DOHH2 (cell line): ENCODE data around the gene TCF15.

Experiments used
- H3F3A ChIP-seq: fragments of 200-600 bp; sonication (generic), shearing (Covaris generic); 2 replicates; pipeline ENCODE4 v1.6.0; 2016; ENCODE audit warnings: antibody characterized with exemption, mild to moderate bottlenecking; ENCODE audit not compliant: control insufficient read depth, insufficient read depth
- H3K27ac ChIP-seq: fragments of 200-600 bp; sonication (generic); 2 replicates; pipeline ENCODE4 v1.5.1; 2014; ENCODE audit warnings: low read depth, mild to moderate bottlenecking, low read length, moderate library complexity
- H3K27me3 ChIP-seq: fragments of 200-600 bp; sonication (generic); 2 replicates; pipeline ENCODE4 v1.6.1; 2014; ENCODE audit warnings: mild to moderate bottlenecking, low read length, mixed read lengths; ENCODE audit not compliant: control insufficient read depth
- H3K36me3 ChIP-seq: fragments of 200-600 bp; sonication (generic); 2 replicates; pipeline ENCODE4 v1.6.1; 2014; ENCODE audit warnings: mild to moderate bottlenecking, low read length, moderate library complexity, mixed read lengths; ENCODE audit not compliant: control insufficient read depth
- H3K4me1 ChIP-seq: fragments of 200-600 bp; sonication (generic); 2 replicates; pipeline ENCODE4 v1.6.1; 2014; ENCODE audit warnings: mild to moderate bottlenecking, low read length, mixed read lengths; ENCODE audit not compliant: control insufficient read depth
- H3K4me2 ChIP-seq: fragments of 200-600 bp; sonication (generic); 2 replicates; pipeline ENCODE4 v1.6.0; 2014; ENCODE audit warnings: mild to moderate bottlenecking, low read length, moderate library complexity
- H3K4me3 ChIP-seq: fragments of 200-600 bp; sonication (generic); 2 replicates; pipeline ENCODE4 v1.5.1; 2014; ENCODE audit warnings: mild to moderate bottlenecking, low read length, mixed read lengths
- H3K79me2 ChIP-seq: fragments of 200-600 bp; sonication (generic); 2 replicates; pipeline ENCODE4 v1.6.1; 2014; ENCODE audit warnings: mild to moderate bottlenecking, low read length, mixed read lengths; ENCODE audit not compliant: control insufficient read depth
- H3K9me2 ChIP-seq: fragments of 200-600 bp; sonication (generic); replicated peaks from 2 replicates; pipeline ENCODE4 v1.6.1; 2014; ENCODE audit warnings: mild to moderate bottlenecking, low read length, mixed read lengths; ENCODE audit not compliant: control insufficient read depth
- H3K9me3 ChIP-seq: fragments of 200-600 bp; sonication (generic); 2 replicates; pipeline ENCODE4 v1.6.1; 2014; ENCODE audit warnings: antibody characterized with exemption, low read length, mixed read lengths; ENCODE audit not compliant: control insufficient read depth, insufficient read depth
- H4K20me1 ChIP-seq: fragments of 200-600 bp; sonication (generic); 2 replicates; pipeline ENCODE4 v1.6.0; 2014; ENCODE audit warnings: low read depth, mild to moderate bottlenecking, antibody characterized with exemption, low read length, moderate library complexity; ENCODE audit not compliant: control insufficient read depth, insufficient read depth
- EZH2phosphoT487 ChIP-seq: fragments of 200-600 bp; sonication (generic); IDR thresholded peaks from 2 replicates; pipeline ENCODE4 v1.6.1; 2017; ENCODE audit warnings: borderline replicate concordance, mild to moderate bottlenecking, antibody characterized with exemption, low read length, moderate library complexity, mixed read lengths
- TF ChIP-seq, protein P1 (sequence below): fragments of 200-600 bp; sonication (generic); IDR thresholded peaks from one replicate; pipeline ENCODE4 v1.5.1; 2014; ENCODE audit warnings: antibody characterized with exemption, mild to moderate bottlenecking, low read depth, low read length; ENCODE audit not compliant: poor library complexity, severe bottlenecking

The TCF15 gene

DNA sequence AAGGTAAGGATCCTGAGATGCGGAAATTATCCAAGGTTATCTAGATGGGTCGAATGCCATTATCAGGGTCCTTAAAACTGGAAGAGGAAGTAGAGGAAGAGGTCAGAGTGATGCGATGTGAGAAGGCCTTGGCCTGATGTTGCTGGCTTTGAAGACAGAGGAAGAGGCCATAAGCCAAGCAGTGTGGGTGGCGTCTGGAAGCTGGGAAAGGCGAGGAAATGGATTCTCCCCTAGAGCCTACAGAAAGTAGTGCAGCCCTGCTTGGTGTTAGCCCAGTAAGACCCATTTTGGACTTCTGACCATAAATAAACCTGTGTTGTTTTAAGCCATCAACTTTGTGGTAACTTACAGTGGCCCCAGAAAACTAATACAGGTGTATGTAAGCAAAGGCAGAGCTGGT lies 40.8 kb upstream of the TCF15 start:
- H4K20me1 ChIP-seq = no peaks in the 10 kb centered on the region
- no peaks in the 10 kb centered on the region for H3K9me2 ChIP-seq
- no peaks in the 10 kb centered on the region for H3F3A ChIP-seq
- no peak overlapping the region for H3K4me2 ChIP-seq
- peaks cover 6% of the 10 kb centered on the region for H3K27me3 ChIP-seq
- peaks cover 19% of the 10 kb centered on the region for H3K4me1 ChIP-seq
- H3K36me3 ChIP-seq = peaks cover 36% of the 10 kb centered on the region
- H3K27ac ChIP-seq = no peak overlapping the region
- peaks cover 19% of the 10 kb centered on the region for H3K79me2 ChIP-seq
- H3K9me3 ChIP-seq = no peaks in the 10 kb centered on the region
- H3K4me3 ChIP-seq = no peak overlapping the region
- TF ChIP-seq, protein P1, sequence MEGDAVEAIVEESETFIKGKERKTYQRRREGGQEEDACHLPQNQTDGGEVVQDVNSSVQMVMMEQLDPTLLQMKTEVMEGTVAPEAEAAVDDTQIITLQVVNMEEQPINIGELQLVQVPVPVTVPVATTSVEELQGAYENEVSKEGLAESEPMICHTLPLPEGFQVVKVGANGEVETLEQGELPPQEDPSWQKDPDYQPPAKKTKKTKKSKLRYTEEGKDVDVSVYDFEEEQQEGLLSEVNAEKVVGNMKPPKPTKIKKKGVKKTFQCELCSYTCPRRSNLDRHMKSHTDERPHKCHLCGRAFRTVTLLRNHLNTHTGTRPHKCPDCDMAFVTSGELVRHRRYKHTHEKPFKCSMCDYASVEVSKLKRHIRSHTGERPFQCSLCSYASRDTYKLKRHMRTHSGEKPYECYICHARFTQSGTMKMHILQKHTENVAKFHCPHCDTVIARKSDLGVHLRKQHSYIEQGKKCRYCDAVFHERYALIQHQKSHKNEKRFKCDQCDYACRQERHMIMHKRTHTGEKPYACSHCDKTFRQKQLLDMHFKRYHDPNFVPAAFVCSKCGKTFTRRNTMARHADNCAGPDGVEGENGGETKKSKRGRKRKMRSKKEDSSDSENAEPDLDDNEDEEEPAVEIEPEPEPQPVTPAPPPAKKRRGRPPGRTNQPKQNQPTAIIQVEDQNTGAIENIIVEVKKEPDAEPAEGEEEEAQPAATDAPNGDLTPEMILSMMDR = no peak
- TF ChIP-seq EZH2phosphoT487 = no peak

DNA sequence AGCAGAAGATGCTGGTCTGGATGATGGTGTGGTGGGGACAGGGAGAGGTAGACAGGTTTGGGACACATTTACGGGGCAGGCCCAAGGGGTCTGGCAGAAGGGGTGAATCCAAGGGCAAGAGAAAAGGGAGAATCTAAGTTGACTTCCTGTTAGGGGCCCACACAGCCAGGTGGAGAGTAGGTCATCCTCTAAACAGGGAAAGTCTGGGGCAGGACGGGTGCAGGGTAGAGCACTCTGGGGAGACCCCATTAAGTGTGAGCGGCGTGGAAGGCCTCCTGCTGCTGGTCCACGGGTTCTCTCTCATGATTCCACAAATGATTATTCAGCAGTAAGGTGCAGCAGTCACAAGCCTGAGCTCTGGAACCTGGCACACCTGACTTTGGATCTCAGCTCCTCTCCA lies 40.2 kb upstream of the TCF15 start:
- peaks cover 25% of the 10 kb centered on the region for H3K4me1 ChIP-seq
- H3K4me2 ChIP-seq = no peak overlapping the region
- peaks cover 36% of the 10 kb centered on the region for H3K36me3 ChIP-seq
- peaks cover 6% of the 10 kb centered on the region for H3K27me3 ChIP-seq
- H3K9me2 ChIP-seq = no peaks in the 10 kb centered on the region
- H3K27ac ChIP-seq = no peak overlapping the region
- H4K20me1 ChIP-seq = no peaks in the 10 kb centered on the region
- peaks cover 19% of the 10 kb centered on the region for H3K79me2 ChIP-seq
- H3K4me3 ChIP-seq = no peak overlapping the region
- no peaks in the 10 kb centered on the region for H3F3A ChIP-seq
- no peak for TF ChIP-seq EZH2phosphoT487
- TF ChIP-seq, protein P1 = no peak
- H3K9me3 ChIP-seq = no peaks in the 10 kb centered on the region

GRCh38 chr20:647479-648019 lies 37.4 kb upstream of the TCF15 start:
- Histone ChIP-seq H3K4me1 (peaks cover 17% of the 10 kb centered on the region), H4K20me1 (no peaks in the 10 kb centered on the region), H3K79me2 (peaks cover 15% of the 10 kb centered on the region), H3K9me3 (no peaks in the 10 kb centered on the region), H3K4me3 (no peak overlapping the region), H3K27me3 (no peaks in the 10 kb centered on the region), H3K4me2 (no peak overlapping the region), H3F3A (no peaks in the 10 kb centered on the region), H3K9me2 (no peaks in the 10 kb centered on the region), H3K36me3 (peaks cover 36% of the 10 kb centered on the region), H3K27ac (no peak overlapping the region)
- TF ChIP-seq EZH2phosphoT487 = no peak
- TF ChIP-seq, protein P1 = no peak

DNA sequence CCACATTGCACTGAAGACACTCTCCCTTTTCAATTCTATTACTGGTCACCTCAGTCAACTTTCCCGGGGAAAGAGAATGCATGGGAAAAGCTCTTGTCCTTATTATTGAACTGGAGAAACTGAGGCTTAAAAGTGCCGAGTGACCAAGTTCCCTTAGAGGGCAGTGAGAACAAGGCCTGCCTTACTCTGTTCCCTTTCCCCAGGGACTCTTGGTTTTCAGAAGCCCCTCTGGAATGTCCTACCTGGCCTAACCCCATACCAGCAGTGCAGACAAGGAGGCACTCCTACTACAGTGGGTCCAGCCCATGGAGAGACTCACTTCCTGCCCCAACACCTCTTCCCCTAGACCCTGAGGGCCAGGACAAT lies 36.7 kb upstream of the TCF15 start:
- Histone ChIP-seq H3K9me3 (no peaks in the 10 kb centered on the region), H3K4me3 (no peak overlapping the region), H3K4me2 (no peak overlapping the region), H3K4me1 (peaks cover 10% of the 10 kb centered on the region), H4K20me1 (no peaks in the 10 kb centered on the region), H3K36me3 (peaks cover 36% of the 10 kb centered on the region), H3K27ac (no peak overlapping the region), H3K79me2 (peaks cover 8% of the 10 kb centered on the region), H3F3A (no peaks in the 10 kb centered on the region), H3K27me3 (no peaks in the 10 kb centered on the region), H3K9me2 (no peaks in the 10 kb centered on the region)
- TF ChIP-seq EZH2phosphoT487 = no peak
- TF ChIP-seq, protein P1 = no peak
